Measurements from ENCODE around the gene UBA52. TPM values are rescaled to one million over a fixed set of nuclear protein-coding genes. Genes with fewer than 3 reads are reported as not detected.
A peak's percentile ranks its signal among the peaks of the same experiment; 100 is the strongest.
"Not testable (repeated sequence)": the region's sequence is repeated elsewhere in the genome, so short reads cannot be mapped to it uniquely, and the experiment has no call there.

The UBA52 gene
- total and polyA plus RNA-seq, 12 donors = 634 to 1,276 (median 727) TPM

DNA sequence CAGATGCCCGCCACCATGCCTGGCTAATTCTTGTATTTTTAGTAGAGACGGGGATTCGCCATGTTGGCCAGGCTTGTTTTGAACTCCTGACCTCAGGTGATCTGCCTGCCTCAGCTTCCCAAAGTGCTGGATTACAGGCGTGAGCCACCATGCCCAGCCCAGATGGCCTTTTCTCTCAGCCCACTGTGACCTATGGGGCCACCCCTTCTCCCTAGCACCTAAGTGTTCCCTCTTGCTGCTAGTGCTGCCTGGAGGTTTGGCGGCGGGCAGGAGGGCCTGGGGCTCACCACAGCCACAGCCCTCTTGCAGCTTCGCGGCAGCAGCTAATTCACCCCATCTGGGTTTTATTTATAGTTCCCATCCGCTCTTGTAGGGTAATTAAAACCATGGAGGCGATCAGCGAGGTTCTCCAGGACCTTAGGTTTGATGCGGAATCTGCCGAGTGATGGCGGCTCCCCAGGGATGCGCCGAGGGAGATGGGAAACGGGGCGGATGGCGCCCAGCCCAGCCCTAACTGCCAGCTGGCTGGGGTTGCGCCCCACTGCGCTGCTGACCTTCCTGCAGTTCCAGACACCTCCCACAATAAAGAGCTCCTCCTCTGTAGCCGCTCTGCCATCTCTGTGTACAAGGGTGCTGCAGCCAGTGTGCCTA, 20.2 kb downstream of the UBA52 start:
- Histone ChIP-seq H3K27ac (no peak overlapping the region), H3K9me3 (no peaks in the 10 kb centered on the region), H3K36me3 (peaks cover 0 to 23% (median 5%) of the 10 kb centered on the region in 9 donors), H3K4me3 (no peak overlapping the region), H3K4me1 (peaks cover 10 to 51% (median 36%) of the 10 kb centered on the region in 9 donors), H3K27me3 (peaks cover 0 to 19% (median 14%) of the 10 kb centered on the region in 7 donors)
- TF ChIP-seq, protein P1, sequence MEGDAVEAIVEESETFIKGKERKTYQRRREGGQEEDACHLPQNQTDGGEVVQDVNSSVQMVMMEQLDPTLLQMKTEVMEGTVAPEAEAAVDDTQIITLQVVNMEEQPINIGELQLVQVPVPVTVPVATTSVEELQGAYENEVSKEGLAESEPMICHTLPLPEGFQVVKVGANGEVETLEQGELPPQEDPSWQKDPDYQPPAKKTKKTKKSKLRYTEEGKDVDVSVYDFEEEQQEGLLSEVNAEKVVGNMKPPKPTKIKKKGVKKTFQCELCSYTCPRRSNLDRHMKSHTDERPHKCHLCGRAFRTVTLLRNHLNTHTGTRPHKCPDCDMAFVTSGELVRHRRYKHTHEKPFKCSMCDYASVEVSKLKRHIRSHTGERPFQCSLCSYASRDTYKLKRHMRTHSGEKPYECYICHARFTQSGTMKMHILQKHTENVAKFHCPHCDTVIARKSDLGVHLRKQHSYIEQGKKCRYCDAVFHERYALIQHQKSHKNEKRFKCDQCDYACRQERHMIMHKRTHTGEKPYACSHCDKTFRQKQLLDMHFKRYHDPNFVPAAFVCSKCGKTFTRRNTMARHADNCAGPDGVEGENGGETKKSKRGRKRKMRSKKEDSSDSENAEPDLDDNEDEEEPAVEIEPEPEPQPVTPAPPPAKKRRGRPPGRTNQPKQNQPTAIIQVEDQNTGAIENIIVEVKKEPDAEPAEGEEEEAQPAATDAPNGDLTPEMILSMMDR (IDR thresholded peaks at IDR 0.05) = no peak
- no peak for DNase-seq
- intact Hi-C loops (cut with DNase I) = loop anchor here in 9 of 10 donors (2.0 to 10.0 kb wide), 8 partner anchors 43 to 275 kb away; partner anchors contain the start of gene CRTC1 (in 1 of the 9)
- WGBS, 2 donors = 95 to 96% methylated on average over 22 of the region's 22 CpGs
- ATAC-seq = no peak

DNA sequence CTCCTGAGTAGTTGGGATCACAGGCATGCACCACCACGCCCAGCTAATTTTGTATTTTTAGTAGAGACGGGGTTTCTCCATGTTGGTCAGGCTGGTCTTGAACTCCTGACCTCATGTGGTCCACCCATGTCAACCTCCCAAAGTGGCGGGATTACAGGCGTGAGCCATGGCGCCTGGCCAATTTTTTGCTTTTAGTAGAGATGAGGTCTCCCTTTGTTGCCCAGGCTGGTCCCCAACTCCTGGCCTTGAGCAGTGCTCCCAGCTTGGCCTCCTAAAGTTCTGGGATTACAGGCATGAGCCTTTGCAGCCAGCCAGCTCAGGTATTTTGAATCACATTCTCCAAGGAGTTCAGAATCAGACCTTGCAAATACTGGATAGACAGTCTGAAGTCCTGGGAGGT, 21.1 kb downstream of the UBA52 start:
- DNase-seq = not testable (repeated sequence)

DNA sequence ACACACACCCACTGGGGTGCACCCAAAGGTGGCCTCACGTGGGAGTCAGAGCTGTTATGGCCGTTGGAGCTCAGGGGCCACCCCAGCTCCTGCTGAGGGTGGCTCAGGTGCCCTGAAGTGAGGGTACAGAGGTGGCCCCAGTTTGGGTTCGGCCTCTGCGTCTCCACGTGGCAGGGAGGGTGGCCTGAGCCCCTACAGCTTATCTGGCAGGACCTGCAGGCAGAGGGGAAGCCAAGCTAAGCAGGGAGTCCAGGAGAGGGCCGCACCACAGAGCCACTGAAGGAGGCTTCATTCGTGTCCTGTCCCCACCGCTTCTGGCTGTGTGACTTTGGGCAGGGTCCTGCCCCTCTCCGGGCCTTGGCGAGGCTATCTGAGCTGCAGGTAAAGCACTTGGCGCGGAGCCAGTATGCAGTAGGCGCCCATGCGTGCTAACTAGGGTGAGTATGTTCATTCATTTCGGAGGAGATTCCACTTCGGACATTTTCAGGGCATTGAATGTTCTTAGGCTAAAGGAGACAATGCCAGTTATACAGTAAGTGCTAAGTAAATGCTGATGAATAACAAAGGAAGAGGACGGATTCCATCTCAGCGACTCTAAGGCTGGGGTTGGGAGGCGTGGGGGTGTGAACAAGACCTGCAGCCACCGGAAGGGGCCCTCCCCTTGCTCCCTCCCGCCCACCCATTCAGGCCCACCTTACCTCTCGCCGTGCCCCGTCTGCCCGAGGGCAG, 21.9 kb downstream of the UBA52 start:
- peak overlapping the region in 6 of 10 donors; percentile 42 to 54 (median 46) for H3K4me3 ChIP-seq
- peaks cover 0 to 23% (median 5%) of the 10 kb centered on the region in 9 donors for H3K36me3 ChIP-seq
- H3K27me3 ChIP-seq = peaks cover 0 to 34% (median 25%) of the 10 kb centered on the region in 7 donors
- DNase-seq (no peak), ATAC-seq (no peak)
- TF ChIP-seq, protein P1 (IDR thresholded peaks at IDR 0.05) = no peak
- 33 to 36% methylated on average over 24 to 25 of the region's 25 CpGs for WGBS, 2 donors
- H3K9me3 ChIP-seq = no peaks in the 10 kb centered on the region
- H3K27ac ChIP-seq = peak overlapping the region in 1 of 10 donors; percentile 31
- intact Hi-C loops (cut with DNase I) = loop anchor here in 9 of 10 donors (1.0 to 10.0 kb wide), 11 partner anchors 41 to 274 kb away; partner anchors contain the start of gene CRTC1 (in 1 of the 9)
- H3K4me1 ChIP-seq = peaks cover 10 to 43% (median 30%) of the 10 kb centered on the region in 9 donors

More for the DNA sequence above, 21.1 kb downstream of the UBA52 start:
- Histone ChIP-seq H3K36me3 (peaks cover 0 to 23% (median 5%) of the 10 kb centered on the region in 9 donors), H3K4me1 (peaks cover 10 to 51% (median 36%) of the 10 kb centered on the region in 9 donors), H3K27me3 (peaks cover 0 to 26% (median 19%) of the 10 kb centered on the region in 7 donors)
- H3K9me3 ChIP-seq, H3K4me3 ChIP-seq, H3K27ac ChIP-seq, ATAC-seq: not testable (repeated sequence)
- intact Hi-C loops (cut with DNase I) = loop anchor here in 9 of 10 donors (2.0 to 10.0 kb wide), 8 partner anchors 42 to 275 kb away; partner anchors contain the start of gene CRTC1 (in 1 of the 9)
- WGBS, 2 donors = 85 to 92% methylated on average over 5 of the region's 5 CpGs

DNA sequence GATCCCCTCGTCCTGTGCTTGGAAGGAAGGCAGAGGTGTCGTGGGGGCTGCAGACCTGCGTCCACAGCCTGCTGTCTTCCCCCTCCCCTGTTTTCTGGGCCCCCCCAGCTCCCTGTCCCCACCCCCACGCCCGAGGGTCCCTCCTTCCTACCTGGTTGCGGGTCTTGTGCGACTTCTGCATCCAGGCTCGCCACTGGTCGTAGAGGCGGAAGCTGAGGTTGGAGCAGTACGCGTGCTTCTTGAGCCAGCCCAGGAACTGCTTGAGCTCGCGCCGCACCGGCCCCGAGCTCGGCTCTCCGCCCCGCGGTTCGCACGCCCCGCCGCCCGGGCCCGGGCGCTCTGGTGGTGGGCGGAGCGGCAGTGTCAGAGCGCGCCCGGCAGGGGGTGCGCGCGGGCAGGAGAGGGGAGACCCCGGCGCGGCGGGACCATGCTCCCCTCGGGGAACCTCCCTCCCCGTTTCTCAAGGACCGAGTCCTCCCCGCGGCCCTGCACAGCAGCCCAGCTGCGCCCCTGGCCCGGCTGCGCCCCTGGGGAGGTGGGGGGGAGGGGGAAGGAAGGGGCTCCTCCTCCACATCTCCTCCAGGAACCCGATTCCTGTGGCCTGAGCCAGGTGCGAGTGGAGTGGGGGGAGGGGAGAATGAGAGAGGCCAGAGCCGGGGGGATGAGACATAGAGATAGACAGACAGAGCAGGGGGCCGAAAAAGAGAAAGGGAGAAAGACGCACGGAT, 22.6 kb downstream of the UBA52 start:
- Histone ChIP-seq H3K36me3 (peaks cover 0 to 23% (median 5%) of the 10 kb centered on the region in 9 donors), H3K9me3 (no peaks in the 10 kb centered on the region), H3K4me1 (peaks cover 10 to 41% (median 28%) of the 10 kb centered on the region in 9 donors), H3K4me3 (peak overlapping the region in 9 of 10 donors; percentile 15 to 54 (median 44)), H3K27ac (peak overlapping the region in 3 of 10 donors; percentile 11 to 41 (median 31)), H3K27me3 (peaks cover 0 to 41% (median 32%) of the 10 kb centered on the region in 7 donors)
- 1% methylated on average over 37 to 54 of the region's 54 CpGs for WGBS, 2 donors
- ATAC-seq (peak; percentile 58 to 78 (median 71)), DNase-seq (peak; percentile 62 to 80)
- TF ChIP-seq, protein P1 (IDR thresholded peaks at IDR 0.05) = peak; percentile 77 to 93 (median 88)
- intact Hi-C loops (cut with DNase I) = loop anchor here in 9 of 10 donors (1.0 to 10.0 kb wide), 10 partner anchors 78 to 273 kb away; partner anchors contain the start of gene CRTC1 (in 1 of the 9)

All from heart right ventricle (tissue), 16 donors.